ES-I3 (cell line): ENCODE measurements around the gene S100A4.

Experiments used
- H3K36me3 ChIP-seq: 2 replicates; pipeline ENCODE4 v1.6.1; 2013; ENCODE audit warnings: mild to moderate bottlenecking, low read length, control low read depth, moderate library complexity; ENCODE audit not compliant: insufficient read depth
- H3K4me1 ChIP-seq: 2 replicates; pipeline ENCODE4 v1.6.1; 2013; ENCODE audit warnings: mild to moderate bottlenecking, control low read depth, low read length; ENCODE audit not compliant: insufficient read depth
- H3K9ac ChIP-seq: 2 replicates; pipeline ENCODE4 v1.6.1; 2013; ENCODE audit warnings: low read depth, mild to moderate bottlenecking, low read length, moderate library complexity
- H3K9me3 ChIP-seq: 2 replicates; pipeline ENCODE4 v1.6.1; 2013; ENCODE audit warnings: mild to moderate bottlenecking, low read length, moderate library complexity; ENCODE audit not compliant: control insufficient read depth, insufficient read depth

Gene S100A4

GRCh38 chr1:153506386-153506785, 39.2 kb downstream of the S100A4 start:
- peaks cover 5% of the 10 kb centered on the region; the same call in 1 of the 2 replicates for H3K4me1 ChIP-seq
- H3K9ac ChIP-seq: no peak overlapping the region
- H3K36me3 ChIP-seq: no peaks in the 10 kb centered on the region
- no peaks in the 10 kb centered on the region for H3K9me3 ChIP-seq

GRCh38 chr1:153505576-153505975, 40.0 kb downstream of the S100A4 start:
- Histone ChIP-seq H3K9ac (no peak overlapping the region), H3K9me3 (no peaks in the 10 kb centered on the region), H3K4me1 (peaks cover 5% of the 10 kb centered on the region; the same call in 1 of the 2 replicates), H3K36me3 (no peaks in the 10 kb centered on the region)

GRCh38 chr1:153503766-153504165, 41.8 kb downstream of the S100A4 start:
- no peaks in the 10 kb centered on the region for H3K36me3 ChIP-seq
- no peaks in the 10 kb centered on the region for H3K9me3 ChIP-seq
- H3K9ac ChIP-seq: no peak overlapping the region
- peaks cover 9% of the 10 kb centered on the region; the same call in 1 of the 2 replicates for H3K4me1 ChIP-seq

- Histone ChIP-seq H3K9ac (no peak overlapping the region), H3K4me1 (peaks cover 11% of the 10 kb centered on the region), H3K9me3 (no peaks in the 10 kb centered on the region), H3K36me3 (no peaks in the 10 kb centered on the region)
These were observed 46.9 kb downstream of the S100A4 start for GRCh38 chr1:153498746-153499145.

- Histone ChIP-seq H3K9me3 (no peaks in the 10 kb centered on the region), H3K4me1 (peaks cover 13% of the 10 kb centered on the region), H3K9ac (no peak overlapping the region), H3K36me3 (no peaks in the 10 kb centered on the region)
These were observed 50.1 kb downstream of the S100A4 start for GRCh38 chr1:153495536-153495935.

- Histone ChIP-seq H3K9ac (no peak overlapping the region), H3K9me3 (no peaks in the 10 kb centered on the region), H3K36me3 (no peaks in the 10 kb centered on the region), H3K4me1 (peaks cover 15% of the 10 kb centered on the region)
These were observed 50.5 kb downstream of the S100A4 start for GRCh38 chr1:153494976-153495535.
